ENCODE data around the gene TTC7B. TPM values are rescaled to one million over a fixed set of nuclear protein-coding genes. Genes with fewer than 3 reads are reported as not detected.

Gene TTC7B
- total RNA-seq, 2 experiments from 2014 or later, result 8.8 to 9.5 TPM

GRCh38 chr14:90489916-90490719 lies 326.1 kb downstream of the TTC7B start:
- Mint-ChIP-seq H3K27me3 (peaks cover 2% of the 10 kb centered on the region), H3K9me3 (no peaks in the 10 kb centered on the region), H3K36me3 (ENCODE audit: low read depth) (no peaks in the 10 kb centered on the region), H3K27ac (no peak overlapping the region), H3K4me3 (no peak overlapping the region), H3K4me1 (no peaks in the 10 kb centered on the region)
- ChIA-PET POLR2A (no interaction called here), CTCF (no interaction called here)
- DNase-seq, result peak; percentile 7

- H3K27ac Mint-ChIP-seq, result no peak overlapping the region
- peaks cover 2% of the 10 kb centered on the region for H3K27me3 Mint-ChIP-seq
- no peaks in the 10 kb centered on the region for H3K36me3 Mint-ChIP-seq (ENCODE audit: low read depth)
- no peak overlapping the region for H3K4me3 Mint-ChIP-seq
- ChIA-PET POLR2A (no interaction called here), CTCF (no interaction called here)
- H3K9me3 Mint-ChIP-seq, result no peaks in the 10 kb centered on the region
- H3K4me1 Mint-ChIP-seq, result no peaks in the 10 kb centered on the region
- DNase-seq, result no peak
Measured at GRCh38 chr14:90489306-90489705, 326.9 kb downstream of the TTC7B start.

- Mint-ChIP-seq H3K4me1 (peaks cover 3% of the 10 kb centered on the region), H3K9me3 (no peaks in the 10 kb centered on the region)
- DNase-seq, result no peak
Measured at GRCh38 chr14:90488256-90488655, 328.0 kb downstream of the TTC7B start.

GRCh38 chr14:90487462-90487861 lies 328.8 kb downstream of the TTC7B start:
- CTCF ChIA-PET, result no interaction called here
- no peak overlapping the region for H3K4me3 Mint-ChIP-seq
- no peaks in the 10 kb centered on the region for H3K36me3 Mint-ChIP-seq (ENCODE audit: low read depth)
- H3K4me1 Mint-ChIP-seq, result peaks cover 3% of the 10 kb centered on the region
- POLR2A ChIA-PET, result no interaction called here
- H3K27ac Mint-ChIP-seq, result no peak overlapping the region
- H3K27me3 Mint-ChIP-seq, result peaks cover 6% of the 10 kb centered on the region
- peak; percentile 4 for DNase-seq
- H3K9me3 Mint-ChIP-seq, result no peaks in the 10 kb centered on the region

More at GRCh38 chr14:90488256-90488655, 328.0 kb downstream of the TTC7B start:
- CTCF ChIA-PET, result no interaction called here
- Mint-ChIP-seq H3K4me3 (no peak overlapping the region), H3K27me3 (peaks cover 6% of the 10 kb centered on the region), H3K36me3 (ENCODE audit: low read depth) (no peaks in the 10 kb centered on the region), H3K27ac (no peak overlapping the region)
- POLR2A ChIA-PET, result no interaction called here

GRCh38 chr14:90487031-90487430 lies 329.2 kb downstream of the TTC7B start:
- Mint-ChIP-seq H3K27me3 (peaks cover 6% of the 10 kb centered on the region), H3K36me3 (ENCODE audit: low read depth) (no peaks in the 10 kb centered on the region), H3K27ac (no peak overlapping the region), H3K9me3 (no peaks in the 10 kb centered on the region), H3K4me1 (peaks cover 3% of the 10 kb centered on the region), H3K4me3 (no peak overlapping the region)
- POLR2A ChIA-PET, result no interaction called here
- DNase-seq, result peak; percentile 5
- CTCF ChIA-PET, result no interaction called here

- peaks cover 3% of the 10 kb centered on the region for H3K4me1 Mint-ChIP-seq
- no peaks in the 10 kb centered on the region for H3K36me3 Mint-ChIP-seq (ENCODE audit: low read depth)
- peaks cover 10% of the 10 kb centered on the region for H3K27me3 Mint-ChIP-seq
- no peak overlapping the region for H3K27ac Mint-ChIP-seq
- ChIA-PET CTCF (no interaction called here), POLR2A (no interaction called here)
- H3K9me3 Mint-ChIP-seq, result no peaks in the 10 kb centered on the region
- no peak overlapping the region for H3K4me3 Mint-ChIP-seq
- DNase-seq, result no peak
Measured at GRCh38 chr14:90484291-90484690, 331.9 kb downstream of the TTC7B start.

- H3K27ac Mint-ChIP-seq, result no peak overlapping the region
- no peaks in the 10 kb centered on the region for H3K36me3 Mint-ChIP-seq (ENCODE audit: low read depth)
- no peak overlapping the region for H3K4me3 Mint-ChIP-seq
- peaks cover 3% of the 10 kb centered on the region for H3K4me1 Mint-ChIP-seq
- no peaks in the 10 kb centered on the region for H3K9me3 Mint-ChIP-seq
- ChIA-PET POLR2A (no interaction called here), CTCF (no interaction called here)
- no peak for DNase-seq
- H3K27me3 Mint-ChIP-seq, result peaks cover 10% of the 10 kb centered on the region
Measured at GRCh38 chr14:90483571-90483974, 332.7 kb downstream of the TTC7B start.

GRCh38 chr14:90483117-90483516 lies 333.1 kb downstream of the TTC7B start:
- H3K4me1 Mint-ChIP-seq, result peaks cover 3% of the 10 kb centered on the region
- ChIA-PET POLR2A (no interaction called here), CTCF (no interaction called here)
- peaks cover 2% of the 10 kb centered on the region for H3K9me3 Mint-ChIP-seq
- H3K27ac Mint-ChIP-seq, result no peak overlapping the region
- no peak overlapping the region for H3K4me3 Mint-ChIP-seq
- peaks cover 10% of the 10 kb centered on the region for H3K27me3 Mint-ChIP-seq
- no peaks in the 10 kb centered on the region for H3K36me3 Mint-ChIP-seq (ENCODE audit: low read depth)
- no peak for DNase-seq

GRCh38 chr14:90475298-90475697 lies 340.9 kb downstream of the TTC7B start:
- CTCF ChIA-PET, result no interaction called here
- no peak for DNase-seq
- H3K4me1 Mint-ChIP-seq, result no peaks in the 10 kb centered on the region
- H3K4me3 Mint-ChIP-seq, result no peak overlapping the region
- no peak overlapping the region for H3K27ac Mint-ChIP-seq
- H3K9me3 Mint-ChIP-seq, result peaks cover 27% of the 10 kb centered on the region
- POLR2A ChIA-PET, result no interaction called here
- H3K27me3 Mint-ChIP-seq, result peaks cover 10% of the 10 kb centered on the region
- peaks cover 4% of the 10 kb centered on the region for H3K36me3 Mint-ChIP-seq (ENCODE audit: low read depth)

Other genes starting within 250 kb of the TTC7B start
- 10 to 100 TPM; 44.5 to 49.9 TPM for gene RPS6KA5, start 244.2 kb upstream of the TTC7B start, total RNA-seq

Measured in activated CD4-positive, alpha-beta memory T cell treated with anti-CD3 and anti-CD28 coated beads, Interleukin-2, amount 10 ng/mL, durations not matched to agents 7 days and 5 days (primary cell).